Neuronal stem cell (in vitro differentiated cells): ENCODE results near the gene OBSCN.

Source experiments
- DNase-seq: peaks from one replicate; pipeline ENCODE4 v3.0.0-alpha.2; 2013; ENCODE audit warnings: low spot score
- H2AFZ ChIP-seq: one replicate; pipeline ENCODE4 v1.6.1; 2013; ENCODE audit warnings: mild to moderate bottlenecking, low read length, inconsistent platforms
- H2AK5ac ChIP-seq: 2 replicates; pipeline ENCODE4 v1.6.1; 2013; ENCODE audit warnings: low read depth, mild to moderate bottlenecking, inconsistent platforms, low read length, moderate library complexity, mixed read lengths
- H2BK120ac ChIP-seq: 2 replicates; pipeline ENCODE4 v1.6.1; 2013; ENCODE audit warnings: low read depth, mild to moderate bottlenecking, inconsistent platforms, low read length, moderate library complexity, mixed read lengths
- H2BK12ac ChIP-seq: one replicate; pipeline ENCODE4 v1.6.1; 2013; ENCODE audit warnings: low read length, inconsistent platforms
- H2BK15ac ChIP-seq: 2 replicates; pipeline ENCODE4 v1.6.1; 2013; ENCODE audit warnings: mild to moderate bottlenecking, low read length, inconsistent platforms, mixed read lengths
- H2BK5ac ChIP-seq: one replicate; pipeline ENCODE4 v1.6.1; 2013; ENCODE audit warnings: inconsistent platforms, mild to moderate bottlenecking, low read length, moderate library complexity
- H3K14ac ChIP-seq: one replicate; pipeline ENCODE4 v1.6.1; 2013; ENCODE audit warnings: low read length, inconsistent platforms
- H3K18ac ChIP-seq: 2 replicates; pipeline ENCODE4 v1.6.1; 2013; ENCODE audit warnings: low read length, inconsistent platforms
- H3K23ac ChIP-seq: 2 replicates; pipeline ENCODE4 v1.6.1; 2013; ENCODE audit warnings: low read depth, mild to moderate bottlenecking, mixed read lengths, low read length, inconsistent platforms; ENCODE audit not compliant: poor library complexity
- H3K27ac ChIP-seq: replicated peaks from 3 replicates; pipeline ENCODE4 v1.5.1; 2013; ENCODE audit warnings: low read length, inconsistent platforms
- H3K27me3 ChIP-seq, 3 experiments: 2 replicates each; pipeline ENCODE4 v1.6.1; 2013; ENCODE audit warnings: low read length in 3 of 3, mild to moderate bottlenecking in 2 of 3, inconsistent platforms in 1 of 3, low read depth in 1 of 3, mixed read lengths in 1 of 3, moderate library complexity in 1 of 3; ENCODE audit not compliant: control insufficient read depth in 3 of 3, insufficient read depth in 3 of 3
- H3K36me3 ChIP-seq, 2 donors: replicated peaks in 1 of 2; 2 replicates each; pipeline ENCODE4 v1.6.1; 2013; ENCODE audit warnings: low read length in 2 of 2; ENCODE audit not compliant: control insufficient read depth in 2 of 2, insufficient read depth in 2 of 2
- H3K4ac ChIP-seq: 2 replicates; pipeline ENCODE4 v1.6.1; 2013; ENCODE audit warnings: inconsistent platforms, mild to moderate bottlenecking, low read length, moderate library complexity
- H3K4me1 ChIP-seq, 2 donors: 1 replicate in 1 of 2; 2 replicates in 1 of 2; pipeline ENCODE4 v1.6.1; 2013; ENCODE audit warnings: low read length in 2 of 2, low read depth in 1 of 2; ENCODE audit not compliant: control insufficient read depth in 2 of 2, insufficient read depth in 1 of 2
- H3K4me2 ChIP-seq: one replicate; pipeline ENCODE4 v1.6.1; 2013; ENCODE audit warnings: mild to moderate bottlenecking, low read length, inconsistent platforms; ENCODE audit not compliant: insufficient read depth, poor library complexity, severe bottlenecking
- H3K4me3 ChIP-seq, 2 donors: 2 replicates each; pipeline ENCODE4 v1.5.1; 2013; ENCODE audit warnings: low read length in 2 of 2, mild to moderate bottlenecking in 2 of 2, inconsistent platforms in 1 of 2, moderate library complexity in 1 of 2
- H3K79me1 ChIP-seq: one replicate; pipeline ENCODE4 v1.6.1; 2013; ENCODE audit warnings: low read depth, mild to moderate bottlenecking, inconsistent platforms, low read length, moderate library complexity
- H3K9ac ChIP-seq: one replicate; pipeline ENCODE4 v1.6.1; 2013; ENCODE audit warnings: mild to moderate bottlenecking, low read depth, low read length, inconsistent platforms; ENCODE audit not compliant: poor library complexity
- H3K9me3 ChIP-seq, 2 donors: replicated peaks in 1 of 2; 2 replicates each; pipeline versions ENCODE3 to v1.6.1; 2013; ENCODE audit warnings: low read length in 2 of 2, mild to moderate bottlenecking in 2 of 2, inconsistent platforms in 1 of 2, low read depth in 1 of 2, mixed read lengths in 1 of 2, moderate library complexity in 1 of 2; ENCODE audit not compliant: control insufficient read depth in 2 of 2, insufficient read depth in 1 of 2
- H4K8ac ChIP-seq: one replicate; pipeline ENCODE4 v1.6.1; 2013; ENCODE audit warnings: low read depth, mild to moderate bottlenecking, inconsistent platforms, low read length, moderate library complexity
- H4K91ac ChIP-seq: one replicate; pipeline ENCODE4 v1.6.1; 2013; ENCODE audit warnings: low read length, low read depth, mild to moderate bottlenecking, inconsistent platforms; ENCODE audit not compliant: poor library complexity
- WGBS, 2 donors: extraction: QIAGEN DNeasy Blood & Tissue Kit; methylation state at CpG; one replicate each; pipeline ENCODE4 v1.1.7; 2013; ENCODE audit warnings: missing lambda C conversion rate in 2 of 2, mixed read lengths in 1 of 2; ENCODE audit not compliant: insufficient read length in 2 of 2, insufficient replicate concordance in 1 of 2; ENCODE audit errors: extremely low coverage in 2 of 2; 5-methylcytosine and 5-hydroxymethylcytosine counted together

OBSCN gene

GRCh38 chr1:228366866-228367741, 159.3 kb downstream of the OBSCN start:
- Histone ChIP-seq H3K27ac (no peak overlapping the region), H3K36me3 (no peaks in the 10 kb centered on the region), H4K91ac (no peak overlapping the region), H2BK120ac (no peak overlapping the region), H2AFZ (no peak overlapping the region), H3K27me3 (peaks cover 0 to 6% (median 0%) of the 10 kb centered on the region in 3 experiments), H3K9me3 (no peaks in the 10 kb centered on the region), H4K8ac (no peak overlapping the region), H3K14ac (peak overlapping the region; percentile 47), H3K9ac (no peak overlapping the region), H2BK12ac (no peak overlapping the region), H3K23ac (peak overlapping the region; percentile 31), H3K4me1 (no peaks in the 10 kb centered on the region), H3K4me2 (no peak overlapping the region), H3K18ac (peak overlapping the region; percentile 81), H2BK5ac (peak overlapping the region; percentile 13), H2BK15ac (no peak overlapping the region), H3K4me3 (no peak overlapping the region), H3K79me1 (peaks cover 4% of the 10 kb centered on the region), H2AK5ac (peak overlapping the region; percentile 35), H3K4ac (no peak overlapping the region)
- no CpG with 5 or more reads among the region's 24 CpGs for WGBS, 2 donors
- no peak for DNase-seq

- Histone ChIP-seq H3K79me1 (peaks cover 4% of the 10 kb centered on the region), H4K91ac (no peak overlapping the region), H3K4me2 (no peak overlapping the region), H4K8ac (no peak overlapping the region), H2AFZ (no peak overlapping the region), H2BK5ac (no peak overlapping the region), H3K23ac (peak overlapping the region; percentile 65), H2BK12ac (peak overlapping the region; percentile 30), H3K27ac (no peak overlapping the region), H3K4me1 (no peaks in the 10 kb centered on the region), H3K14ac (peak overlapping the region; percentile 71), H3K4ac (no peak overlapping the region), H2BK15ac (peak overlapping the region; percentile 37), H3K27me3 (peaks cover 0 to 6% (median 0%) of the 10 kb centered on the region in 3 experiments), H2BK120ac (no peak overlapping the region), H2AK5ac (peak overlapping the region; percentile 83), H3K9ac (no peak overlapping the region), H3K18ac (peak overlapping the region; percentile 57), H3K4me3 (peak overlapping the region in 1 of 2 donors; percentile 5), H3K9me3 (no peaks in the 10 kb centered on the region), H3K36me3 (no peaks in the 10 kb centered on the region)
- no CpG with 5 or more reads among the region's 25 CpGs for WGBS, 2 donors
- no peak for DNase-seq
Observed at GRCh38 chr1:228367798-228368791, 160.3 kb downstream of the OBSCN start.

- H4K8ac ChIP-seq: no peak overlapping the region
- H2BK5ac ChIP-seq: no peak overlapping the region
- H3K79me1 ChIP-seq: peaks cover 4% of the 10 kb centered on the region
- no peak overlapping the region for H2AFZ ChIP-seq
- no peak overlapping the region for H2AK5ac ChIP-seq
- H3K4me1 ChIP-seq: no peaks in the 10 kb centered on the region
- no peak overlapping the region for H2BK120ac ChIP-seq
- H2BK12ac ChIP-seq: no peak overlapping the region
- peak overlapping the region; percentile 65 for H3K23ac ChIP-seq
- no peak overlapping the region for H3K18ac ChIP-seq
- no peak overlapping the region for H3K27ac ChIP-seq
- H3K4ac ChIP-seq: no peak overlapping the region
- H3K9ac ChIP-seq: no peak overlapping the region
- H3K14ac ChIP-seq: no peak overlapping the region
- H2BK15ac ChIP-seq: no peak overlapping the region
- H4K91ac ChIP-seq: no peak overlapping the region
- no peak for DNase-seq
- no CpG with 5 or more reads among the region's 15 CpGs for WGBS, 2 donors
- H3K4me2 ChIP-seq: no peak overlapping the region
- no peaks in the 10 kb centered on the region for H3K9me3 ChIP-seq
- no peaks in the 10 kb centered on the region for H3K36me3 ChIP-seq
- peaks cover 0 to 6% (median 0%) of the 10 kb centered on the region in 3 experiments for H3K27me3 ChIP-seq
- no peak overlapping the region for H3K4me3 ChIP-seq
Observed at GRCh38 chr1:228368801-228369607, 161.2 kb downstream of the OBSCN start.
